Vagina (tissue), 2 donors: ENCODE results near the gene SLC39A3.

Experiments
- CTCF ChIP-seq, 3 experiments: fragments of 450-650 bp in 2 of 3; fragments of 200-600 bp in 1 of 3; sonication (generic) in 1 of 3; IDR thresholded peaks; one replicate each; pipeline ENCODE4 v1.5.1; 2017 to 2019; ENCODE audit warnings: antibody characterized with exemption in 3 of 3, mild to moderate bottlenecking in 2 of 3, moderate library complexity in 2 of 3
- POLR2A ChIP-seq, 2 donors: fragments of 450-650 bp; IDR thresholded peaks; one replicate each; pipeline ENCODE4 v1.6.1; 2017; ENCODE audit warnings: antibody characterized with exemption in 2 of 2, mild to moderate bottlenecking in 2 of 2, moderate library complexity in 2 of 2
- POLR2AphosphoS5 ChIP-seq, 2 donors: sonication (generic); formaldehyde crosslinking; IDR thresholded peaks; one replicate each; pipeline ENCODE4 v1.9.0; 2017; ENCODE audit warnings: antibody characterized with exemption in 2 of 2, mild to moderate bottlenecking in 2 of 2, low read depth in 1 of 2; ENCODE audit not compliant: insufficient read depth in 1 of 2

GRCh38 chr19:2728783-2729387 lies 10.9 kb downstream of the SLC39A3 start:
- no peak for TF ChIP-seq CTCF (IDR thresholded peaks at IDR 0.05)
- no peak for TF ChIP-seq POLR2A (IDR thresholded peaks at IDR 0.05)
- no peak for TF ChIP-seq POLR2AphosphoS5 (IDR thresholded peaks at IDR 0.05; ENCODE audit: insufficient read depth in 1 of 2, low read depth in 1 of 2)
